Endothelial cell of umbilical vein (primary cell): ENCODE results near the gene WFDC6. TPM values are rescaled to one million over a fixed set of nuclear protein-coding genes. Genes with fewer than 3 reads are reported as not detected.

Experiments
- BruUV-seq: library from RNA; stranded (reverse); fragments of 400-500 nt; replicated peaks from 2 replicates; lab custom pipeline; 2021; lab: Mats Ljungman, UMichigan
- CTCF ChIA-PET: fragments of 300-600, 350-600 bp; sonication (Branson Sonifier 250); formaldehyde crosslinking; loops from one replicate; lab custom pipeline; 2021; ENCODE audit warnings: antibody characterized with exemption, inconsistent platforms; lab: Charles Lee
- POLR2A ChIA-PET: fragments of 300-600, 350-600 bp; sonication (Branson Sonifier 250); formaldehyde crosslinking; loops from one replicate; lab custom pipeline; 2021; ENCODE audit warnings: antibody characterized with exemption, inconsistent platforms; lab: Charles Lee
- DNase-seq: peaks from one replicate; pipeline ENCODE4 v3.0.0-alpha.2; 2011; ENCODE audit warnings: low read depth, low spot score
- FAIRE-seq: peaks from 2 replicates; lab custom pipeline; 2011; peaks lifted over from hg19 to GRCh38; lab: Jason Lieb, UNC
- H2AFZ ChIP-seq: 2 replicates; pipeline ENCODE4 v1.6.0; 2012; ENCODE audit warnings: low read depth, low read length, control low read depth, inconsistent platforms
- H3K27ac ChIP-seq: 2 replicates; pipeline ENCODE4 v1.5.1; 2011; ENCODE audit warnings: low read depth, mild to moderate bottlenecking, control low read depth, low read length, moderate library complexity; ENCODE audit not compliant: insufficient read depth
- H3K27me3 ChIP-seq, 2 experiments: 2 replicates each; pipeline versions ENCODE4 v1.6.0 to v1.6.1; 2011; ENCODE audit warnings: low read length in 2 of 2, mixed read lengths in 1 of 2; ENCODE audit not compliant: control insufficient read depth in 2 of 2, insufficient read depth in 2 of 2
- H3K36me3 ChIP-seq, 2 experiments: 2 replicates in 1 of 2; 3 replicates in 1 of 2; pipeline ENCODE4 v1.5.1; 2011; ENCODE audit warnings: low read length in 2 of 2, mild to moderate bottlenecking in 1 of 2, moderate library complexity in 1 of 2; ENCODE audit not compliant: control insufficient read depth in 2 of 2, insufficient read depth in 2 of 2; ENCODE audit errors: extremely low read depth in 1 of 2
- H3K4me1 ChIP-seq: 3 replicates; pipeline ENCODE4 v1.5.1; 2011; ENCODE audit warnings: mild to moderate bottlenecking, low read length; ENCODE audit not compliant: control insufficient read depth, insufficient read depth; ENCODE audit errors: extremely low read depth
- H3K4me2 ChIP-seq: 2 replicates; pipeline ENCODE4 v1.6.1; 2011; ENCODE audit warnings: low read length, control low read depth, mixed read lengths; ENCODE audit not compliant: insufficient read depth
- H3K4me3 ChIP-seq, 3 experiments: fragments of 200-600 bp in 1 of 3; sonication (generic), shearing (Covaris generic) in 1 of 3; replicated peaks in 1 of 3; 2 replicates each; pipeline ENCODE4 v1.5.1; 2011 to 2016; ENCODE audit warnings: control low read depth in 3 of 3, low read length in 3 of 3, mild to moderate bottlenecking in 2 of 3, inconsistent platforms in 1 of 3, low read depth in 1 of 3, moderate library complexity in 1 of 3; ENCODE audit not compliant: insufficient read depth in 1 of 3
- H3K79me2 ChIP-seq: 2 replicates; pipeline ENCODE4 v1.6.0; 2012; ENCODE audit warnings: low read length, inconsistent platforms; ENCODE audit not compliant: control insufficient read depth, insufficient read depth
- H3K9ac ChIP-seq: replicated peaks from 2 replicates; pipeline ENCODE3; 2011; ENCODE audit warnings: low read length, control low read depth; ENCODE audit not compliant: insufficient read depth; ENCODE audit errors: extremely low read depth
- H3K9me1 ChIP-seq: replicated peaks from 3 replicates; pipeline ENCODE4 v1.6.0; 2011; ENCODE audit warnings: mild to moderate bottlenecking, low read length; ENCODE audit not compliant: control insufficient read depth, insufficient read depth; ENCODE audit errors: extremely low read depth
- H3K9me3 ChIP-seq: replicated peaks from 2 replicates; pipeline ENCODE4 v1.5.1; 2012; ENCODE audit warnings: low read length, inconsistent platforms; ENCODE audit not compliant: control insufficient read depth, insufficient read depth
- H4K20me1 ChIP-seq: replicated peaks from 2 replicates; pipeline ENCODE3; 2011; ENCODE audit warnings: mild to moderate bottlenecking, low read length; ENCODE audit not compliant: control insufficient read depth, insufficient read depth; ENCODE audit errors: extremely low read depth
- EZH2 ChIP-seq: IDR thresholded peaks from 2 replicates; pipeline ENCODE4 v1.6.1; 2012; ENCODE audit warnings: borderline replicate concordance, low read depth, mild to moderate bottlenecking, moderate library complexity, low read length, inconsistent platforms; ENCODE audit not compliant: severe bottlenecking
- FOS ChIP-seq: IDR thresholded peaks from 2 replicates; pipeline ENCODE4 v1.6.1; 2011; ENCODE audit warnings: mild to moderate bottlenecking, low read length, moderate library complexity, borderline replicate concordance; ENCODE audit not compliant: insufficient read depth
- GATA2 ChIP-seq: IDR thresholded peaks from 2 replicates; pipeline ENCODE4 v1.7.0; 2011; ENCODE audit warnings: low read depth, mild to moderate bottlenecking, moderate library complexity, mixed read lengths, low read length; ENCODE audit not compliant: insufficient read length, insufficient read depth
- JUN ChIP-seq: IDR thresholded peaks from 2 replicates; pipeline ENCODE4 v1.6.1; 2011; ENCODE audit warnings: borderline replicate concordance, low read depth; ENCODE audit not compliant: insufficient read length, insufficient read depth
- MYC ChIP-seq: IDR thresholded peaks from one replicate; pipeline ENCODE4 v1.6.1; 2011; ENCODE audit warnings: mild to moderate bottlenecking, low read depth, low read length
- POLR2A ChIP-seq: IDR thresholded peaks from 2 replicates; pipeline ENCODE4 v1.6.1; 2012; ENCODE audit warnings: low read depth, mild to moderate bottlenecking, control low read depth, low read length
- POLR2AphosphoS5 ChIP-seq: IDR thresholded peaks from 2 replicates; pipeline ENCODE4 v1.6.1; 2012; ENCODE audit warnings: low read depth, mild to moderate bottlenecking, control low read depth, low read length, moderate library complexity; ENCODE audit not compliant: insufficient read depth
- dilution Hi-C: fragments of 300-500 bp; cut with MboI; formaldehyde crosslinking; loops from one replicate; pipeline ENCODE4 v1.15.0; 2019; ENCODE audit warnings: low sequenced_read_pairs; ENCODE audit not compliant: extremely low pct_ligation_motif_present
- intact Hi-C: fragments of 100-400 bp; cut with micrococcal nuclease; formaldehyde crosslinking; loops from one replicate; pipeline ENCODE4 v1.10.0; 2022
- polyA plus RNA-seq, 4 experiments: library from polyadenylated mRNA; depleted of rRNA in 3 of 4; stranded (reverse) in 3 of 4; unstranded in 1 of 4; fragments of >200 nt; gene quantifications; 2 replicates each; pipeline versions ENCODE4 v1.2.1 to v1.2.3, GENCODE V29; 2011 to 2012; ENCODE audit warnings: missing spikeins in 1 of 4
- total RNA-seq: library from RNA; stranded (reverse); gene quantifications from 2 replicates; pipeline ENCODE4 v1.2.3, GENCODE V29; 2021
- TF ChIP-seq, protein P1 (sequence below), 2 donors: IDR thresholded peaks; 1 replicate in 1 of 2; 2 replicates in 1 of 2; pipeline ENCODE4 v1.5.1; 2011; ENCODE audit warnings: low read length in 2 of 2, mild to moderate bottlenecking in 2 of 2, moderate library complexity in 2 of 2, control low read depth in 1 of 2, inconsistent platforms in 1 of 2, low read depth in 1 of 2; ENCODE audit not compliant: insufficient read depth in 1 of 2; ENCODE audit errors: extremely low read depth in 1 of 2
- TF ChIP-seq, protein P2 (sequence below): IDR thresholded peaks from 2 replicates; pipeline ENCODE4 v1.6.1; 2011; ENCODE audit not compliant: insufficient read depth, insufficient read length

Gene WFDC6
- total and polyA plus RNA-seq, 2 donors (not counting 3 experiments of a cell fraction or from before 2014, with no cell fraction given): not detected

DNA sequence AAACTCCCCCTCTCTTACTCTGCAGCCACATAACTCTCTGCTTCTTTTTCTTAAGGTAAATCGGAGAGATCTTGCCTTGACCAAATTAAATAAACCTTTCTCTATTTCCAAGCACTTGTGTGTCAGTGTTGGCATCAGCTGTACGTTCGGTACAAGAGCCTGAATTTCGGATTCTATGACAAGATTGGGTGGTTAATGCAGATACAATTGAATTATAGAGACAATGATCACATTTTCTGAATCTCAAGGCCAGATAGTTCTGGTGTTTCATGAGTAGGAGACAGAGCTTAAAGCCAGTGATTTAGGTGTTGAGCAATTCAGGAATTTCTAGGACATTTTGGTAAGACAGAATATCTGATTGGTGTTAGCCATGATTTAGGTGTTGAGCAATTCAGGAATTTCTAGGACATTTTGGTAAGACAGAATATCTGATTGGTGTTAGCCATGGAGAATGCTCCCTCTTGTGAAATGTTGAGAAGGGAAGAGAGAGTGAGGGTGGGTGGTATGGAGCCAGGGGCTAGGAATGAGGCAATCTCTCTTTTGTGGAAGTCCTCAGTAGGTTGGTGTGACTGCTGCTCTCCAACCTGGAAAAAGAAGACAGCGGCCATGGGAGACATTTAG lies 28.9 kb downstream of the WFDC6 start:
- Histone ChIP-seq H3K4me3 (no peak overlapping the region), H3K27me3 (no peaks in the 10 kb centered on the region), H3K4me2 (no peak overlapping the region), H2AFZ (no peak overlapping the region), H3K9me1 (no peaks in the 10 kb centered on the region), H3K9ac (no peak overlapping the region), H3K79me2 (no peaks in the 10 kb centered on the region), H3K9me3 (no peaks in the 10 kb centered on the region), H4K20me1 (no peaks in the 10 kb centered on the region), H3K4me1 (no peaks in the 10 kb centered on the region), H3K27ac (no peak overlapping the region), H3K36me3 (no peaks in the 10 kb centered on the region)
- ChIA-PET POLR2A (no interaction called here), CTCF (interaction anchor here (1.5 kb wide), 1 partner anchor 26 kb away, joined by 3 read pairs; no protein-coding TSS in a partner anchor)
- TF ChIP-seq, protein P1, sequence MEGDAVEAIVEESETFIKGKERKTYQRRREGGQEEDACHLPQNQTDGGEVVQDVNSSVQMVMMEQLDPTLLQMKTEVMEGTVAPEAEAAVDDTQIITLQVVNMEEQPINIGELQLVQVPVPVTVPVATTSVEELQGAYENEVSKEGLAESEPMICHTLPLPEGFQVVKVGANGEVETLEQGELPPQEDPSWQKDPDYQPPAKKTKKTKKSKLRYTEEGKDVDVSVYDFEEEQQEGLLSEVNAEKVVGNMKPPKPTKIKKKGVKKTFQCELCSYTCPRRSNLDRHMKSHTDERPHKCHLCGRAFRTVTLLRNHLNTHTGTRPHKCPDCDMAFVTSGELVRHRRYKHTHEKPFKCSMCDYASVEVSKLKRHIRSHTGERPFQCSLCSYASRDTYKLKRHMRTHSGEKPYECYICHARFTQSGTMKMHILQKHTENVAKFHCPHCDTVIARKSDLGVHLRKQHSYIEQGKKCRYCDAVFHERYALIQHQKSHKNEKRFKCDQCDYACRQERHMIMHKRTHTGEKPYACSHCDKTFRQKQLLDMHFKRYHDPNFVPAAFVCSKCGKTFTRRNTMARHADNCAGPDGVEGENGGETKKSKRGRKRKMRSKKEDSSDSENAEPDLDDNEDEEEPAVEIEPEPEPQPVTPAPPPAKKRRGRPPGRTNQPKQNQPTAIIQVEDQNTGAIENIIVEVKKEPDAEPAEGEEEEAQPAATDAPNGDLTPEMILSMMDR (IDR thresholded peaks at IDR 0.05; ENCODE audit: extremely low read depth in 1 of 2, insufficient read depth in 1 of 2, low read depth in 1 of 2, low read length in 2 of 2): no peak
- TF ChIP-seq GATA2: no peak
- no peak for TF ChIP-seq MYC
- no peak for TF ChIP-seq EZH2
- no peak for TF ChIP-seq POLR2A
- FAIRE-seq (no peak), DNase-seq (no peak)
- dilution Hi-C loops: no loop called here
- intact Hi-C loops: no loop called here
- no TSS peak for BruUV-seq

- Histone ChIP-seq H3K27me3 (no peaks in the 10 kb centered on the region), H4K20me1 (no peaks in the 10 kb centered on the region), H3K9me3 (no peaks in the 10 kb centered on the region), H3K79me2 (no peaks in the 10 kb centered on the region), H3K4me3 (no peak overlapping the region), H3K27ac (no peak overlapping the region), H3K36me3 (no peaks in the 10 kb centered on the region), H3K4me1 (no peaks in the 10 kb centered on the region), H3K9me1 (no peaks in the 10 kb centered on the region), H3K9ac (no peak overlapping the region), H3K4me2 (no peak overlapping the region), H2AFZ (no peak overlapping the region)
- CTCF ChIA-PET: interaction anchor here (1.5 kb wide), 1 partner anchor 25 kb away, joined by 3 read pairs; no protein-coding TSS in a partner anchor
- DNase-seq: no peak
- dilution Hi-C loops: no loop called here
- FAIRE-seq: no peak
- no TSS peak for BruUV-seq
- POLR2A ChIA-PET: no interaction called here
- no peak for TF ChIP-seq FOS
- TF ChIP-seq EZH2: no peak
- TF ChIP-seq POLR2AphosphoS5: no peak
- TF ChIP-seq, protein P1 (IDR thresholded peaks at IDR 0.05; ENCODE audit: extremely low read depth in 1 of 2, insufficient read depth in 1 of 2, low read depth in 1 of 2, low read length in 2 of 2): no peak
- TF ChIP-seq, protein P2, sequence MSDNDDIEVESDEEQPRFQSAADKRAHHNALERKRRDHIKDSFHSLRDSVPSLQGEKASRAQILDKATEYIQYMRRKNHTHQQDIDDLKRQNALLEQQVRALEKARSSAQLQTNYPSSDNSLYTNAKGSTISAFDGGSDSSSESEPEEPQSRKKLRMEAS: no peak
- TF ChIP-seq JUN: no peak
- intact Hi-C loops: no loop called here
These were observed 30.2 kb downstream of the WFDC6 start for GRCh38 chr20:45509091-45509490.
